Inflammatory macrophage treated with lipopolysaccharide for 4 hours (primary cell): ENCODE results near the gene LRMDA.
A peak's percentile ranks its signal among the peaks of the same experiment; 100 is the strongest.

Experiments
- DNase-seq: peaks from one replicate; pipeline ENCODE4 v3.0.0-alpha.2; 2020

LRMDA gene

DNA sequence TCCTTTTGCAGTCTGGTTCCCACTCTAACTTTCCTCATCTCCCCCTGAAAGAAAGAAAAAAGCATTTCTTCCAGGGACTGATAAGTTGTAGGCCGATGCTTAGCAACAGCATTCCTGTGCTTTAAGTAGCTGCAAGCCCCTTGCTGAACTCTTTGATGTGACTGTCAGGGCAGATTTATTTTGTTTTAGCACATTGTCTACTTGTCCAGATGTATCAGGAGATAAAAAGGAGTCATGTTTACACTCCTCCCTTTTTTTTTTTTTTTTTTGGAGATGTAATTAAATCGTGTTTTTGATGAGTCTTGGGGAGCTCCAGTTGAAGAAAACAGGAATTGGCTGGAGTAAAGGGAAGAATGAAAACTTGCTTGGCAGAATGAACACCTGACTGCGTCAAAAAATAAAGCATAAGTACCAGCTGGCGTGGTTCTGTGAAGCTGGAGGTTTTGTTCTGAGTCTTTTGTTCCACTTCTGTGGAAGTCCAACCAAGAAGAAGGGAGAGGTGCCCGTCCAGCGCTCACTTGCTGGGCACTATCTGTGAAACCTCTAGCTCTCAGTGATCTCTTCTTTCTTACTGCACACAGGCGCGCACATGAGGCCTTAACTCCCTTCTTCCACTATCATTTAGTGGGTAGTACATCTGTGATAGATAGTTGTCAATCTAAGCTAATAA lies 871.7 kb downstream of the LRMDA start:
- no peak for DNase-seq

DNA sequence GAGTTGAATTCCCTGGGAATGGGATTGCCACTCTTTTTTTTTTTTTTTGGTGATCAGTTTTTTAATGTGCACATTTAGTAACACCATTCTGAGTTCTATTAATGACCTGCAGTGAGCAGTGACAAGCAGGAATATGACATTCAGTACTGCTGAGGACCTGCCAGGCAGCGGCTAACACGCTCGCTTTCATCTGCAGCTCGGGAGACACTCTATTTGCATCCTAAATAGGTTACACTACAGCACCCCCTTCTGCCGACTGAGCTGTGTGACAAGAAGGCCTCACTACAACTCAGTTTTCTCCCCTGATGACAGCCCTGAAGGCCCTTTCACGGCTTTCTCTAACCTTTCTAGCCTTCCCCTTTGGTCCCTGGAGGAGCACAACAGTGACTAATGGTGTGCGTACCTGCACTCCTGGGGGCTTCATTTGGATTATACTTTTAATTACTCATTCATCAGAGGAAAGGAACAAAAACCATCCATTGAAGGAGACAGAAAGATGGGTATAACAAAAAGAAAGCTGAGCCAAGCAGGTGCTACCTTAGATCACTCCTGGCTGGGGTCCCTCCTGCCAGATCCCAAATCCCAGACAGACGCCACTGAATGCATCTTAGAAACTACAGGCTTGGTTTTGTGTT lies 872.4 kb downstream of the LRMDA start:
- DNase-seq = peak; percentile 44

DNA sequence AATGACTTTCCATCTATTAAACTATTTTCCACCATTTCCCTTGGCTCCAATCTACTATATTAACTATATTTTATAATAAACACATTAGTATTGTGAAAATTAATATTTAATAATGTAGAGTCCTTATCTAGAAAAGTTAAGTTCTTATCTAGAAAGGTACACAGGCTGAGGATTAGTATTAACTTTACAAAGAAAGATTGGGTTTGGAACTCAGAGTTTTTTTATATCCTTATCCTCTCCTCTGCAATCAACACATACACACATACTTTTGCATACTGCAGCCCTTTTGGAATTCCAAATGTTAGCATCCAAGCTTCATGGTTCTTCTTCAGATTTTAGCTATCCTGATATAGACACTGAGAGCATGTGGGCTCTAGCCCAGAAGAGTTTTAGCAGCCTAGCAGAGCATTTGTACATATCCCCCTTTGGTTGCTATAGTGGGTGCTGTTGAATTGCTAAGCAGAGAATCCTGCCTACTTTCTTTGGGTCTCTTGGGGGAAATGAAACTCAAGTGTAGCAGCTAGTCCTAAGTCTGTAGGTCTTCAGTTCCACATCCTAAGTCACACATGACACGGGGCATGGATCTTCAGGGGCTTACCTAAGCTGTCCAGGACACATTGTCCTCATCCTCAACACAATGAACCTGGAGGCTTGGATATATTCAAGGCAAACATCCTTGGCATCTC lies 874.6 kb downstream of the LRMDA start:
- peak; percentile 72 for DNase-seq

- peak; percentile 81 for DNase-seq
These were observed 875.4 kb downstream of the LRMDA start for GRCh38 chr10:76306856-76307255.

GRCh38 chr10:76309070-76309469 lies 877.6 kb downstream of the LRMDA start:
- peak; percentile 54 for DNase-seq

DNA sequence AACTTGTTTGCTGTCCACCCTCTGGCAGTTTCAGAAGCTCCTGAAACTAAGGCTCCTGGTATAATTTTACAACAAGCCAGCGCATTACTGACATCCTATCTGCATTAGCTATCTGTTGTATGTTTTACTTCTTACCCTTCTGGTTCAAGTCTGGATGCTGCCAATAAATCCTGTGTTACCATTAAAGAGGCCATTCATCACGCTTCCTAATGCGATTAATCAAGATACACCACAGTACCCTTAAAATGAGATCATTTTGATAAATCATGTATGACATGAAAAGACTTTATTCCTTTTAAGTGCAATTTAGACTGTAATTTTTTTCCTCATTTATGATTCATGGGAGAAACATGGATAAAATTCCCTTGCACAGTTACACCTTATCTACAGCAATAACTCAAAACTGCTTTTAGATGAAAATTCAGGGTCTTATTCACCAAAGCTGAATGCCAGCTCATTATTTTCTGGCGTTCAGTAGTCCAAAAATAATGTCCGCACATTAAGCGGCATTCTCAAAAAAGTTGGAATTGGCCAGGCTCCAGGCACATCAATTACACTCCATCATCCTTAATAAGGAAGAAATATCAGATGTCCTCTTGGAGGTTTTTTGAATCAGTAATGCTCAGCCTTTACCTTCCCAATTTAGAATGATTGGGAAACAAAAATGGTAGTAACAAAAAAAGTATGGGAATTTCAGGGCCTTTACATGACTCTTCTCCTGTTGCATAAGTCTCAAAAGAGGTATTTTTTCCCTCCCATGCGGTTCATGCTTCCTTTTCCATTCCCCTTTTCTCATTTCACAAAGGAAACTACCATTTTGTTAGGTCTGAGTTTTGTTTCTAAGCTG lies 878.5 kb downstream of the LRMDA start:
- no peak for DNase-seq

DNA sequence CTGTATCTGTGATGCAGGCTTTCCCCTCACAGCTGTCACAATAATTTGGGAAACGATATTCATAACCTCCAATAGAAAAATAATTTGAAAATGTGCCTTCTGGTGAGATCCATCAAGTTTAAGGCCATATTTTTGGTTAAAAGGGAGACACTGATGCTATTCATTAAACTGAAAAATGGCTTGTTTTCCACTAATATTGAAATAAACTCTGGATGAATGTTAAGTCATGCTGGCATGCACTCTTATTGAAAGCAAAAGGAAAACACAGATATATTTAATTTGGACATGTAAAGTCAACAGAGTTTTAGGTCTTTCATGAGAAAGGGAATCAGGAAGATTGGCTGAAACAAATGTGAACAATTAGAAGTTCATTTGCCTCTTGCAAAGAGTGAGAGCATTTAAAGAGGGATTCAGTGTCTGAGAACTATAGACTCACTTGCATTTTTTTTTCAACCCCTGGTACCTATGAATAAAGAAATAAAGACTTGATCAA lies 879.2 kb downstream of the LRMDA start:
- no peak for DNase-seq

GRCh38 chr10:76311752-76312636 lies 880.6 kb downstream of the LRMDA start:
- DNase-seq = peak; percentile 44

- DNase-seq = no peak
These were observed 883.8 kb downstream of the LRMDA start for GRCh38 chr10:76315240-76315639.

GRCh38 chr10:76316234-76316633 lies 884.8 kb downstream of the LRMDA start:
- DNase-seq = no peak

DNA sequence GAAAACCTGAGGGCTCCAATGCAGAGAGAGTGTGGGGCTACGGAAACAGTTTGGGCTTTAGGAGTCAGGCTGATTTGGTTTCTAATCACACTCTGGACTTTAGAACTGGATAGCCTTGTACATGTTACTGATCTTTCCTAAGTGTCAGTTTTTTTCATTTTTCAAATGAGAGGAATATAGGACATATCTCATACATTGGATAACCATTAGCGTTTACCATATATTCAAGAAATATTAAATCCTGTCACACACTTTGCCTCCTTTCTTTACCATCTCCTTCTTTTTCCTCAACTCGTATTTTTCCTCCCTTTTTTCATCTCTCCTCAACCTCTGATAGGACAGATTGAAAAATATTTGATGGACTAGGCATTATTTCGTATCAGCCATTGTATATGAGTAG lies 885.7 kb downstream of the LRMDA start:
- no peak for DNase-seq

- DNase-seq = no peak
These were observed 886.8 kb downstream of the LRMDA start for GRCh38 chr10:76318211-76318610.

DNA sequence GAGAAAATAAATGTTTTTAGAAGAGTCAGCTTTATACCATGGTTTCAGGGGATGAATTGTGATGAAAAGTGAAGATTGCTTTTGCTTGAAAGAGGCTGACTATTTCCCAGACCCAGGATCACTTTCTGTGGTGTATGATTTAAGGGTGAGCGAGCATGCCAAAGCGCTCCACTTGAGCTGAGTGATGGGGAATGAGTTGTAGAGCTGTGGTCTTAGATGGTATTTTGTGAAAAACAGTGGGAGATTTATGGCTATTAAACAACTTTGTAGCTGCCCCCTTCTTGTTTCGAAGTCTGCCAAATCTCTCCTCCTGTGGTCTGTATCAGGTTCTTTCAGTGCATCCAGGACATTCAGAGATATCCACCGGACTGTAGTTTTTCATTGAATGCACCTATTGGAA lies 888.2 kb downstream of the LRMDA start:
- DNase-seq = no peak

GRCh38 chr10:76324283-76324682 lies 892.9 kb downstream of the LRMDA start:
- no peak for DNase-seq

- no peak for DNase-seq
These were observed 896.0 kb downstream of the LRMDA start for GRCh38 chr10:76327441-76327840.

- no peak for DNase-seq
These were observed 896.9 kb downstream of the LRMDA start for GRCh38 chr10:76328348-76328747.

DNA sequence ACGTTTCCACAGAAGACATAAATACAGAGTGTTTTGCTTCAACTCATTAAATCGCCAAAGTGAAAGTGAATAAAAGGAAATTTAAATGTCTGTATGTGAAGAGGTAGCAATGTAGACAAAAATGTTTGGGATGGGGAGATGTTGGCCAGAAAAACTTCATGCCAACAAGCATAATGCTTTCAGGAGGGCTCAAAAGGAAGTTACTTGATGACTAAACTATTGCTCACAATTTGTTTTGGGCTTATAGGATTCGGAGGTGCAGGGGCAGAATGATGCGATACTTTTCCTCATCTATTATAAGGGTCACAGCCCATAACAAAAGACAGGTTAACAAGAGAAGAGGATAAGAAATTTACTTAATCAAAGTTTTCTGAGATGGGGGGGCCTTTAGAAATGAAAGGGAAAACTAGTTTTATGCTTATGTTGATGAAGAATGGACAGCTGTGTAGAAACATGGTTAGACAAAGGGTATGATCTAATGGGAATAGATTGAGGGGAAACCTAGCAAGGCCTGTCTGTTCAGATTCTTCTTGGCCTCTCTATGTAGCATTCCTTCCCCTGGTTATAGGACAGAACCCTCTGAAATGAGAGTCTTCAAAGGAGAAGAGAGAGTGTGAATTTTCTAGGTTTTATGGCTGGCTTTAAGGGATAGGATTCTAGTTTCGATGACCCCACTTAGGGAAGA lies 898.6 kb downstream of the LRMDA start:
- DNase-seq = no peak

DNA sequence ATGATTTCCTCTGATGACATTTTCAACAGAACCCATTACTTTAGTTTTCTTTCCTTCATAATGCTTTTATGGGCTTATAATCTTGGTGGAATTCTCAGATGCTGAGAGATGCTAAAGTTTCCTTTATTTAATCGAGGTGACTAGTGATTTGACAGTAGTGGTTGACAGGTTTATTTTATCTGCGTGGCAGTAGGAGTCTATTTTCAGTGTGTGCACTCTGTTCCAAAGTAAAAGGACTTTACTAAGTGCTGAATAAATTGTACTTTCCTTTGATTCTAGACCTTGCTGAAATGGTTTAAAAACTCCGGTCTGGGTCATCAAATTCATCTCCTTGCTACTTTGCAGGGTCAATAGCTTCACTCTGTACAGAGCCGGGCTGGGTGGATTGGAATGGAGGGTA lies 900.3 kb downstream of the LRMDA start:
- DNase-seq = no peak

DNA sequence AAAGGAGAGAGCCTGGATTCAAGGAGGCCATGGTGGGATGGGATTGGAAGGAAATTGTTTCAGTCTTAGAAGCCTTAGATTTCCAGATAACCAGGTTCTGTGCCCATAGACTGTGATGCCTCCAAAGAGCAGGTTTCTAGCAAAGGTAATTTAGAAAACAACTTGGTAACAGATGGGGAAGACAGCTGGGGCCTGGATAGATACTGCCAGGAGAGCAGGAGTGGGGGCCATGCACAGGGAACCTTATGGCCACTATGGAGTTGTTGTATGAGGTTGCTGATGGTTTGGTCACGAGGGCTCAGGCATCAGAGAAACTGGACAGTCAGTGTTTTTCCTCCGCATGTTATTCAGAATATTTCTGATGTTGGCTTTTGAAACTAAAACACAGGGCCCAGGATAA lies 901.9 kb downstream of the LRMDA start:
- no peak for DNase-seq

DNA sequence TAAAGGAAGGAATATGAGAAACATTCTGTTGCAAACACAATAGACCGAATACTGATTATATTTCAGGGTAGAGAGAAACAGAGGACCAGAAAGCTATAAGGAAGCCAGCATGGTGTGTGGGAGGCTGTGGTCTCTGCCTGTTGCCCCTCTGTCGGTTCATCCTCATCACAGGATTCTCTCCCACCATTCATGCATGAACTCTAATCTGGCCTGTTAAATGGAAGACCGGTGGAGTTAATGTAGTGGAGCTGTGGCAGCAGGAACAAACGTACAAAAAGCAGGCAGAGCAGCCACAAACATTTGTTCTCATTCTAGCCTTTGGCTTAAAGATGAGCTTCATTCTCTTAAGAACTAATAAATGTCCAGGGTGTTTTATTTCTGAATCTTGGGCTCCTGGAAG lies 902.4 kb downstream of the LRMDA start:
- no peak for DNase-seq

DNA sequence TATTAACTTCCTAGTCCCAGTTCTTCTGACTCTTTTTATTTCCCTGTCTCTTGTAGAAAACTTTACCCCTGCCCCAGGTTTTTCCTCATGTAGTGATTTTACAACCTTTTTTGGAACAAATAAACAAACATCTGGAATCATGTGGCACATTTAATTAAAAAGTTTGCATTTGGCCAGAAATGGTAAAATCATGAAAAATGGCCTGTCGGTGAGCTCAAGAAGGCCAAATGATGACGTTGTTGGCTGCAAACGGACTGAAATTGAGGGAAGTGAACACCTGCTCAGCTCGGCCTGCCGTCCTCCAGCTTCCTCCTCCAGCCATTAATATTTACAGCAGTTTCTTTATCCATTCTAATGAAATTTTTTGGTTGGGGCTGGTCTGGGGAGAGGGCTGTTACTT lies 902.8 kb downstream of the LRMDA start:
- DNase-seq = no peak
